Measurements from ENCODE around the gene CCL11.

CCL11 gene

GRCh38 chr17:34285286-34285792 is at the start of gene CCL11:
Gene CCL11 (plus strand): TSS chr17:34285742. CDS start chr17:34285809, 67 bp downstream.
- no peak for DNase-seq (ENCODE audit: low spot score)

GRCh38 chr17:34236281-34236892 is 49.2 kb upstream of the CCL11 start:
- no peak for DNase-seq (ENCODE audit: low spot score)

DNA sequence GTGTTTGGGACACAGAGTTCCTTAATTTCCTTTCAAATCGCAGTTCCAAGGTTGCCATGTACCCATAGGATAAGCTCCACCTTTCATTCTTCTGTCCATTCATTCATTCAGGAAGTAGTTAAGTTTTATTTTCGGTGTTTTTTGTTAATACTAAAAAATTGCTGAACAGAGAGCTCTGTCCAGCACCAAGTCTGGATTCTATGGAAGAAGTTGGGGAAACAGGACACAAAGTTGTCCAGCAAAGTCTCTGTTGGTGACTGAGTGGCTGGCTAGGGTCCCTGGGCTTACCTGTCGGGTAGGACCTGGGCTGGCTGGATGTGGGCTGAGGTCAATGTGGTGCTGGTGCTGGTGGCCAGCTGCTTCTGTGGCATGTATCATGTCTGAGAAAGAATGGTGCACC is 48.1 kb upstream of the CCL11 start:
- no peak for DNase-seq (ENCODE audit: low spot score)

- DNase-seq (ENCODE audit: low spot score) = no peak
These were observed 44.5 kb upstream of the CCL11 start for GRCh38 chr17:34241062-34241461.

DNA sequence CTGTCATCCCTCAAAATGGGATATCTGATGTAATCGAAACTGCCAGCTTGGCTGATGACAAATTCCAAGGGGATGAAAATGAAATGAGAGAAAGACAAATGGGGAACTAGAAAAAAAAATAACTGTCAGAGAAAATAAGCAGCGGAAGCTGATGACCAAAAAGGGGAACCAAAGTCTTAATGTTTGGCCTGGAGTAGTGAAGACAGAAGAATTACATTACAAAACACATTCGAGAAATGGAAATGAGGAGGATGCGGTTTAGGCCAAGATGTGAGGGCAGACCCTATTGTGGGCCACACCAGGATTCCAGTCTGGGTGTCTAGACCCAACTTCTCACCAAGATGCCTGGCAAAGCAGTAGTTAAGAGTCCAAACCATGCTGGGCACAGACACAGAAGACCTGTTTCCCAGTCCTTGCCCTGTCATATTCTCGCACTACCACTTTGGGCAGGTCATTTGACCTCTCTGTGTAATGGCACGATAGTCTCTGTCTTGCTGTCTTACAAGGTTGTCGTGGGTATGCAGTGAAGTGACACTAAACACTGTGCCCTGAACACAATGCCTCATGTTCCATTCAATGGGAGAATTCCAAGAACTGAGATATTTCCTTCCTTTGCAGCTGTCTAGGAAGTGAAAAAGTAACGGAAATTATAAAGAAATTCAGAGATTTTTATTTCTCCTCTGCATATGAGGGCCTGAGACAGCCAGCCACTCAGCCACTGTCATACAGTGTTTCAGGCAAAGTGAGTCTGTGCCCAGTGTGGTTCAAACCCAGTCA is 42.8 kb upstream of the CCL11 start:
- DNase-seq (ENCODE audit: low spot score) = no peak

- DNase-seq (ENCODE audit: low spot score) = no peak
These were observed 41.9 kb upstream of the CCL11 start for GRCh38 chr17:34243364-34244320.

- DNase-seq (ENCODE audit: low spot score) = no peak
These were observed 40.1 kb upstream of the CCL11 start for GRCh38 chr17:34245351-34245905.

DNA sequence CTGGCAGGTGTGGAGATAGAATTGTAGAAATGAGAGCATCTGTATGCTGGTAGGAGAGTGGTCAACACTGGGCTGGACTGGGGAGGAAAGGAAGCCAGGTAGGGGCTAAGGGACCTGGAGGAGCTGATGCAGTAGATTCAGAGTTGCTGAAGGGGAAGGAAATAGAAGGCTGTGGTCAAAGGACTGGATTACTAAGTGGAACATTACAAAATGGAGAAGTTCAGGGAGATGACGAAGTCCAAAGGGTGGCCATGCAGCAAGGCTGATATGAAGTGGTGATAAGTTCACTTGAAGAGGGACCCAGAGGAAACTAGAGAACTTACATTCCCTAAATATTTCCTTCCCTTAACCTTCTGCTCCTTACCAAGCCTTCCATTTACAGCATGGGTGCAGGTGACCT is 39.1 kb upstream of the CCL11 start:
- DNase-seq (ENCODE audit: low spot score) = no peak

- no peak for DNase-seq (ENCODE audit: low spot score)
These were observed 38.7 kb upstream of the CCL11 start for GRCh38 chr17:34246881-34247280.

DNA sequence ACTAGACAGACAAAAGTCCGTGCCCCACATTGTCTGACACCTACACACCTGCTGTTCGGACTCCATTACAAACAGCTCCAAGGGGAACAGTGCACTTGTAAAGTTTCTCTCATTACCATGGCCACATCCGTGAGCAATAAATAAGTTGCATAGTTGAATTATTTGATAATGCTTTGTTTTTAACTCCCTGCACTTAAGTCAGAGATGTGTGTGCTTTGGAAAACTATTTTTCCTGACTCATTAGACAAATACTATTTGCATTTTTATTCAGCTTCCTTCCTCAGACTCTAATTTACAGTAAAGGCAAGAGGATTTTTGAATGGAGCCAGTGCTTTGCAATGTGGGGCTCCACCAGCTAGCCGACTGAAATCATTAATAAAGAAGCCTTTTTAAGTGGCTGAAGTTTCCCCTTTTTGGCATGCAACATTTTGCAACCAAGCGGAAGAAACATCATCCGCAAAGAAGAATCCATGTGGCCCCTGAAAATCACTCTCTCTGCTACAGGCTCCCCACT is 37.0 kb upstream of the CCL11 start:
- no peak for DNase-seq (ENCODE audit: low spot score)

- DNase-seq (ENCODE audit: low spot score) = no peak
These were observed 36.5 kb upstream of the CCL11 start for GRCh38 chr17:34249061-34249460.

- DNase-seq (ENCODE audit: low spot score) = no peak
These were observed 36.1 kb upstream of the CCL11 start for GRCh38 chr17:34249478-34249877.

- DNase-seq (ENCODE audit: low spot score) = no peak
These were observed 34.4 kb upstream of the CCL11 start for GRCh38 chr17:34251186-34251585.

DNA sequence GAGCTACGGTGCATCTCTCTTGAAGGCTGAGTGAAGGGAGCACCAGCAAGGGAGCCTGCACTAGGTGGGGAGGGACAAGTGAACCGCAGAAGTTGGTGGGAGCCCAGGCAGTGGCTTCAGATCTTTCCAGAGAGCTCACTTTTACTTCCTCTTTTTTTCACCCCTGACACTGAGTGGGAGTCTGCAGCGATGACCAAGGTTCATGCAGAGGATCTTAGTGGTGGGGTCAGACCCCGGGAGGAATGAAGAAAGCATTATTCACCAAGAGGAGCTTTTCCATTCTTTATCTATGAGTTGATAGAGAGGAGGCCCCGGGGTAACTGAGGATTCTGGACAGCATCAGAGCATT is 33.5 kb upstream of the CCL11 start:
- DNase-seq (ENCODE audit: low spot score) = peak; percentile 18

GRCh38 chr17:34252444-34253138 is 33.0 kb upstream of the CCL11 start:
- no peak for DNase-seq (ENCODE audit: low spot score)

DNA sequence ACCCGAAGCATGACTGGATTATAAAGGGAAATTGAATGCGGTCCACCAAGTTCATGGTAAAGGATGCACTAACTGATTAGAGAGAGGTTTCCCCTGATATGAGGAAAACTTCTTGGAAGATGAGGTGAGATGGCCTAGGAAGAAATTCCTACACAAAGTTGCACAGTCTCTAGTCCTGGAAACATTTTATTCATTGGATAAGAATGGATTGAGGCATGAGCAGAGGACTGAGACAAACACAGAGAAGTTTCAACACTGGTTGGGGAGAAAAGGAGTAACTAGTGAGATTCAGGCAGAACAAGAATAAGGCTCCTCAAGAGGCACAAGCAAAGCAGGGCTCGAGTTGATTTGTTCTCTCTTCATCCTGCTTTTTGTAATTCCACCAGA is 32.4 kb upstream of the CCL11 start:
- no peak for DNase-seq (ENCODE audit: low spot score)

GRCh38 chr17:34254146-34254545 is 31.4 kb upstream of the CCL11 start:
- DNase-seq (ENCODE audit: low spot score) = no peak

- no peak for DNase-seq (ENCODE audit: low spot score)
These were observed 30.7 kb upstream of the CCL11 start, which contains the start of gene CCL2 for GRCh38 chr17:34254651-34255380. Gene CCL2 (plus strand): TSS chr17:34255285. CDS start chr17:34255350, 65 bp downstream.

- DNase-seq (ENCODE audit: low spot score) = no peak
These were observed 30.2 kb upstream of the CCL11 start for GRCh38 chr17:34255381-34255732.

DNA sequence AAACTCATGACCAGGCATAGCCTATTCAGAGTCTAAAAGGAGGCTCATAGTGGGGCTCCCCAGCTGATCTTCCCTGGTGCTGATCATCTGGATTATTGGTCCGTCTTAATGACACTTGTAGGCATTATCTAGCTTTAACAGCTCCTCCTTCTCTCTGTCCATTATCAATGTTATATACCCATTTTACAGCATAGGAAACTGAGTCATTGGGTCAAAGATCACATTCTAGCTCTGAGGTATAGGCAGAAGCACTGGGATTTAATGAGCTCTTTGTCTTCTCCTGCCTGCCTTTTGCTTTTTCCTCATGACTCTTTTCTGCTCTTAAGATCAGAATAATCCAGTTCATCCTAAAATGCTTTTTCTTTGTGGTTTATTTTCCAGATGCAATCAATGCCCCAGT is 29.7 kb upstream of the CCL11 start:
- DNase-seq (ENCODE audit: low spot score) = no peak

Data from germinal center (tissue), 1 donor.